Measurements from ENCODE around the gene C16orf90. TPM values are rescaled to one million over a fixed set of nuclear protein-coding genes. Genes with fewer than 3 reads are reported as not detected.

Gene C16orf90
- total RNA-seq, 2 experiments from 2014 or later: not detected

DNA sequence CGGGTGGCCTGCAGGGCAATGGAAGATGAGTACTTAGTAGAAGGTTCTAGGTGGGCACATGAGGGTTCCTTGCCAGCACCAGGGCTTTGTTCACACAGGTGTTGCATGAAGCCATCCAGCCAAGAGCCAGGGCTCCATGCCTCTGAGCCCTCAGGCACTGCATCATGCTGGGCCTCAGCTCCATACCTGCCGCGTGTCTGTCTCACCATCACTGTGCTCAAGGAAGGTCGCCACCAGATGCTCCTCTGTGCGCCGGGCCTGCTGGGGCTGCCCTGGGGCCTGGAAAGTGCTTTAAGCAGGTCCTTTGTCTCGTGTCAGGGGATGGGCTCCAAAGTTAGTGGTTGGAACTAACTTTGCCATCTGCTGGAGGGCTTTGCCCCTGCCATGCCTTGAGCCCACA lies 25.6 kb downstream of the C16orf90 start:
- H4K20me1 ChIP-seq (ENCODE audit: insufficient read depth, low read length): no peaks in the 10 kb centered on the region; the same call in 1 of the 2 replicates
- no peak overlapping the region for H3K4me2 ChIP-seq (ENCODE audit: low read length)
- CTCF ChIA-PET (ENCODE audit: unreplicated experiment): no interaction called here
- intact Hi-C loops (cut with micrococcal nuclease; ENCODE audit: unreplicated experiment): no loop called here
- DNase-seq (ENCODE audit: low spot score): no peak
- H3K9me3 ChIP-seq (ENCODE audit: low read length): no peaks in the 10 kb centered on the region
- POLR2A ChIA-PET: no interaction called here
- H3K4me3 ChIP-seq (ENCODE audit: low read depth, low read length, poor library complexity, severe bottlenecking): no peak overlapping the region
- no peaks in the 10 kb centered on the region for H3K9me2 ChIP-seq (ENCODE audit: insufficient read depth, low read length)
- TF ChIP-seq, protein P1, sequence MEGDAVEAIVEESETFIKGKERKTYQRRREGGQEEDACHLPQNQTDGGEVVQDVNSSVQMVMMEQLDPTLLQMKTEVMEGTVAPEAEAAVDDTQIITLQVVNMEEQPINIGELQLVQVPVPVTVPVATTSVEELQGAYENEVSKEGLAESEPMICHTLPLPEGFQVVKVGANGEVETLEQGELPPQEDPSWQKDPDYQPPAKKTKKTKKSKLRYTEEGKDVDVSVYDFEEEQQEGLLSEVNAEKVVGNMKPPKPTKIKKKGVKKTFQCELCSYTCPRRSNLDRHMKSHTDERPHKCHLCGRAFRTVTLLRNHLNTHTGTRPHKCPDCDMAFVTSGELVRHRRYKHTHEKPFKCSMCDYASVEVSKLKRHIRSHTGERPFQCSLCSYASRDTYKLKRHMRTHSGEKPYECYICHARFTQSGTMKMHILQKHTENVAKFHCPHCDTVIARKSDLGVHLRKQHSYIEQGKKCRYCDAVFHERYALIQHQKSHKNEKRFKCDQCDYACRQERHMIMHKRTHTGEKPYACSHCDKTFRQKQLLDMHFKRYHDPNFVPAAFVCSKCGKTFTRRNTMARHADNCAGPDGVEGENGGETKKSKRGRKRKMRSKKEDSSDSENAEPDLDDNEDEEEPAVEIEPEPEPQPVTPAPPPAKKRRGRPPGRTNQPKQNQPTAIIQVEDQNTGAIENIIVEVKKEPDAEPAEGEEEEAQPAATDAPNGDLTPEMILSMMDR (conservative IDR thresholded peaks at IDR 0.05; ENCODE audit: low read length): no peak
- TF ChIP-seq EZH2phosphoT487 (IDR thresholded peaks at IDR 0.05; ENCODE audit: borderline replicate concordance, low read depth, low read length): no peak
- H3K27ac ChIP-seq (ENCODE audit: low read depth, low read length, poor library complexity, severe bottlenecking): no peak overlapping the region
- peaks cover 58% of the 10 kb centered on the region for H3K36me3 ChIP-seq (ENCODE audit: insufficient read depth, low read length)
- peaks cover 3% of the 10 kb centered on the region for H3K4me1 ChIP-seq (ENCODE audit: insufficient read depth, low read length, poor library complexity, severe bottlenecking)
- no peak overlapping the region for H2AFZ ChIP-seq (ENCODE audit: low read length)
- peaks cover 24% of the 10 kb centered on the region for H3K79me2 ChIP-seq (ENCODE audit: insufficient read depth, low read depth, low read length)
- no TSS peak for BruUV-seq (replicated peaks)

DNA sequence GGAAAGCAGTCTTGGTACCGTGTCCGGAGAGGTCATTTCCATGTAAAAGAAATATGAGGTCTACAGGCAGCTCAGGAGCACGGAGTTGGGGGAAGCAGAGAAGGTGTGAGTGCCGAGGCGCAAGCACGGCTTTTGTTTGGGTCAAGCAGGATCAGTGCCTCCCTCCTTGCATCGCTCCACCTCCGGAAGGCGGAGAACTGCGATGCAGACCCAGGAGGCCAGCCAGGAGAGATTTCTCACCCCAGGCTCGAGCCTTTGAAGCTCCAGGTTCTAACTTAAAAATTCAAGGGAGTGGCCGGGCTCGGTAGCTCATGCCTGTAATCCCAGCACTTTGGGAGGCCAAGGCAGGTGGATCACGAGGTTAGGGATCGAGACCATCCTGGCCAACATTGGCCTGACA lies 26.8 kb downstream of the C16orf90 start:
- DNase-seq (ENCODE audit: low spot score): no peak
- TF ChIP-seq, protein P1 (conservative IDR thresholded peaks at IDR 0.05; ENCODE audit: low read length): no peak
- no peak for TF ChIP-seq EZH2phosphoT487 (IDR thresholded peaks at IDR 0.05; ENCODE audit: borderline replicate concordance, low read depth, low read length)
- Histone ChIP-seq H4K20me1 (ENCODE audit: insufficient read depth, low read length) (no peaks in the 10 kb centered on the region; the same call in 1 of the 2 replicates), H3K79me2 (ENCODE audit: insufficient read depth, low read depth, low read length) (peaks cover 36% of the 10 kb centered on the region), H3K4me1 (ENCODE audit: insufficient read depth, low read length, poor library complexity, severe bottlenecking) (peaks cover 10% of the 10 kb centered on the region), H3K4me3 (ENCODE audit: low read depth, low read length, poor library complexity, severe bottlenecking) (no peak overlapping the region), H2AFZ (ENCODE audit: low read length) (no peak overlapping the region), H3K9me2 (ENCODE audit: insufficient read depth, low read length) (no peaks in the 10 kb centered on the region), H3K27ac (ENCODE audit: low read depth, low read length, poor library complexity, severe bottlenecking) (no peak overlapping the region), H3K36me3 (ENCODE audit: insufficient read depth, low read length) (peaks cover 57% of the 10 kb centered on the region), H3K4me2 (ENCODE audit: low read length) (no peak overlapping the region), H3K9me3 (ENCODE audit: low read length) (no peaks in the 10 kb centered on the region)
- intact Hi-C loops (cut with micrococcal nuclease; ENCODE audit: unreplicated experiment): no loop called here
- no TSS peak for BruUV-seq (replicated peaks)
- ChIA-PET POLR2A (no interaction called here), CTCF (ENCODE audit: unreplicated experiment) (no interaction called here)

DNA sequence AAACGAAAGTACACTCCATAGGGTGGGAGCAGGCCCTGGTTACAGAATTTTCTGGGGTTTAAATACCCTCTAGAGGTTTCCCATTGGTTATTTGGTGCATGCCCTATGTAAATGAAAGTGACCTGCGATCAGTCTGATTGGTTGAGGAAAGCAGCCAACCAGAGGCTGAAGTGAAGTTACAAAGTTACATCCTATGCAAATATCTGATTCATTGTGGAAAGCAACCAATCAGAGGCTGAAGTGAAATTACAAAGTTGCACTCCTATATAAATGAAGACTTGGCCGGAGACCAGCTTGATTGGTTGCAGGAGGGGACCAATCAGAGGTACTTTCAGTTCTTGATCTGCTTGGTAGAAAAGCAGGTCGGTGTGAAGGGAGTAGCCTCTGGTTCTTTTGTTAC lies 27.4 kb downstream of the C16orf90 start:
- TF ChIP-seq, protein P1 (conservative IDR thresholded peaks at IDR 0.05; ENCODE audit: low read length): no peak
- TF ChIP-seq EZH2phosphoT487 (IDR thresholded peaks at IDR 0.05; ENCODE audit: borderline replicate concordance, low read depth, low read length): no peak
- peaks cover 52% of the 10 kb centered on the region for H3K36me3 ChIP-seq (ENCODE audit: insufficient read depth, low read length)
- POLR2A ChIA-PET: no interaction called here
- H2AFZ ChIP-seq (ENCODE audit: low read length): no peak overlapping the region
- CTCF ChIA-PET (ENCODE audit: unreplicated experiment): no interaction called here
- no TSS peak for BruUV-seq (replicated peaks)
- no peaks in the 10 kb centered on the region for H3K9me2 ChIP-seq (ENCODE audit: insufficient read depth, low read length)
- H3K79me2 ChIP-seq (ENCODE audit: insufficient read depth, low read depth, low read length): peaks cover 42% of the 10 kb centered on the region
- peak; percentile 14 for DNase-seq (ENCODE audit: low spot score)
- intact Hi-C loops (cut with micrococcal nuclease; ENCODE audit: unreplicated experiment): no loop called here
- no peak overlapping the region for H3K27ac ChIP-seq (ENCODE audit: low read depth, low read length, poor library complexity, severe bottlenecking)
- no peaks in the 10 kb centered on the region for H3K9me3 ChIP-seq (ENCODE audit: low read length)
- H3K4me1 ChIP-seq (ENCODE audit: insufficient read depth, low read length, poor library complexity, severe bottlenecking): peaks cover 10% of the 10 kb centered on the region
- no peaks in the 10 kb centered on the region; the same call in 1 of the 2 replicates for H4K20me1 ChIP-seq (ENCODE audit: insufficient read depth, low read length)
- no peak overlapping the region for H3K4me2 ChIP-seq (ENCODE audit: low read length)
- H3K4me3 ChIP-seq (ENCODE audit: low read depth, low read length, poor library complexity, severe bottlenecking): no peak overlapping the region

Data from OCI-LY7 (cell line).